Measurements from ENCODE around the gene ULK3. TPM values are rescaled to one million over a fixed set of nuclear protein-coding genes. Genes with fewer than 3 reads are reported as not detected.

ULK3 gene
- total RNA-seq, 4 donors from 2014 or later, result 105 to 330 (median 129) TPM

DNA sequence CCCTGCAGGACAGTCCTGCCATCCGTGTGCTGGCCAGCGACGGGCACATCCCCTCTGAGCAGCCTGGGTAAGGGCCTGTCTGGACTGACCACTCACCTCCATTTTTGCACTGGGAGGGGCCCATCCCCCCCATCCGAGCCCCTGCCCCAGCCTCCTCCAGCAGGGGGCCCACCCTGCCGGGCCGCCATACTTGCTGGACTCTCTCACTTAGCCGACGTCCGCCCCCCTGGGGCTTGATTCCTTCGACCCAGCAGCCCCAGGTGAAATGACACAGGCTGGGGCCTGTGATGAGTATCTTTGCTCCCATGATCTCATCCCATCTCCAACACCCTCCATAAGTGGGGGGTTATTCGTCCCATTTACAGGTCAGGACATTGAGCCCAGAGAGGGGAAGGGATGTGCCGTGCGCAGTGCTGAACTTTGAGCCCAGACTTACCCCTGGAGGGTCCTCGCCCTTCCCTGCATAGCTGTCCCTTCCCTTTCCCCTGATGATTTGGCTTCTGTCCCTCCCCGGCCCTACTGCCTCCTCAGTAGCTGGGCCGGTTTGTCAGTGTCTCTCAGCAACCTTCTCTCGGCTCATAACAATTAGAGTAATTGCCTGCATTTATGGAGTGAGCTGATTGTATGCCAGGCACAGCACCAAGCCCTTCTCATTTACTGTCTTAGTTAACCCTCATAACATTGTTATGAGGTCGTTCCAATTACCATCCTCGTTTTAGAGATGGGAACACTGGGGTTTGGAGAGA, 26.2 kb downstream of the ULK3 start:
- Histone ChIP-seq H3K27ac (peak overlapping the region; percentile 35), H3K27me3 (no peaks in the 10 kb centered on the region), H3K9me3 (no peaks in the 10 kb centered on the region), H3K4me3 (no peak overlapping the region), H3K4me1 (peaks cover 12% of the 10 kb centered on the region), H3K36me3 (no peaks in the 10 kb centered on the region)
- 42% methylated on average over 13 of the region's 19 CpGs for WGBS
- TF ChIP-seq POLR2A (IDR thresholded peaks at IDR 0.05) (no peak), EP300 (IDR thresholded peaks at IDR 0.05) (no peak), POLR2AphosphoS5 (IDR thresholded peaks at IDR 0.05) (no peak)
- TF ChIP-seq, protein P1, sequence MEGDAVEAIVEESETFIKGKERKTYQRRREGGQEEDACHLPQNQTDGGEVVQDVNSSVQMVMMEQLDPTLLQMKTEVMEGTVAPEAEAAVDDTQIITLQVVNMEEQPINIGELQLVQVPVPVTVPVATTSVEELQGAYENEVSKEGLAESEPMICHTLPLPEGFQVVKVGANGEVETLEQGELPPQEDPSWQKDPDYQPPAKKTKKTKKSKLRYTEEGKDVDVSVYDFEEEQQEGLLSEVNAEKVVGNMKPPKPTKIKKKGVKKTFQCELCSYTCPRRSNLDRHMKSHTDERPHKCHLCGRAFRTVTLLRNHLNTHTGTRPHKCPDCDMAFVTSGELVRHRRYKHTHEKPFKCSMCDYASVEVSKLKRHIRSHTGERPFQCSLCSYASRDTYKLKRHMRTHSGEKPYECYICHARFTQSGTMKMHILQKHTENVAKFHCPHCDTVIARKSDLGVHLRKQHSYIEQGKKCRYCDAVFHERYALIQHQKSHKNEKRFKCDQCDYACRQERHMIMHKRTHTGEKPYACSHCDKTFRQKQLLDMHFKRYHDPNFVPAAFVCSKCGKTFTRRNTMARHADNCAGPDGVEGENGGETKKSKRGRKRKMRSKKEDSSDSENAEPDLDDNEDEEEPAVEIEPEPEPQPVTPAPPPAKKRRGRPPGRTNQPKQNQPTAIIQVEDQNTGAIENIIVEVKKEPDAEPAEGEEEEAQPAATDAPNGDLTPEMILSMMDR (IDR thresholded peaks at IDR 0.05), result no peak
- no peak for DNase-seq (ENCODE audit: low spot score in 2 of 2)

GRCh38 chr15:74815961-74816360, 27.0 kb downstream of the ULK3 start:
- TF ChIP-seq POLR2AphosphoS5 (IDR thresholded peaks at IDR 0.05) (no peak), POLR2A (IDR thresholded peaks at IDR 0.05) (no peak), EP300 (IDR thresholded peaks at IDR 0.05) (no peak)
- TF ChIP-seq, protein P1 (IDR thresholded peaks at IDR 0.05), result no peak
- Histone ChIP-seq H3K9me3 (no peaks in the 10 kb centered on the region), H3K4me1 (peaks cover 12% of the 10 kb centered on the region), H3K4me3 (no peak overlapping the region), H3K27ac (no peak overlapping the region), H3K27me3 (no peaks in the 10 kb centered on the region), H3K36me3 (no peaks in the 10 kb centered on the region)
- WGBS, result 85% methylated on average over 15 of the region's 15 CpGs
- no peak for DNase-seq (ENCODE audit: low spot score in 2 of 2)

- Histone ChIP-seq H3K27me3 (no peaks in the 10 kb centered on the region), H3K4me3 (no peak overlapping the region), H3K4me1 (peaks cover 12% of the 10 kb centered on the region), H3K36me3 (no peaks in the 10 kb centered on the region), H3K27ac (no peak overlapping the region), H3K9me3 (no peaks in the 10 kb centered on the region)
- no peak for DNase-seq (ENCODE audit: low spot score in 2 of 2)
- WGBS, result 71% methylated on average over 10 of the region's 10 CpGs
- no peak for TF ChIP-seq EP300 (IDR thresholded peaks at IDR 0.05)
Measured at GRCh38 chr15:74815121-74815934, 27.6 kb downstream of the ULK3 start.

- Histone ChIP-seq H3K4me3 (no peak within 1 kb of the TSS), H3K9me3 (no peaks in the 10 kb centered on the region), H3K27ac (no peak within 1 kb of the TSS), H3K27me3 (no peaks in the 10 kb centered on the region), H3K36me3 (no peaks in the 10 kb centered on the region), H3K4me1 (peaks cover 11% of the 10 kb centered on the region)
- TF ChIP-seq EP300 (IDR thresholded peaks at IDR 0.05) (no peak), POLR2AphosphoS5 (IDR thresholded peaks at IDR 0.05) (no peak), POLR2A (IDR thresholded peaks at IDR 0.05) (no peak)
- TF ChIP-seq, protein P1 (IDR thresholded peaks at IDR 0.05), result no peak
- 64% methylated on average over 10 of the region's 12 CpGs for WGBS
- DNase-seq (ENCODE audit: low spot score in 2 of 2), result no peak
Measured at GRCh38 chr15:74812533-74812932, 30.4 kb downstream of the ULK3 start, which contains the start of gene LMAN1L. TSS of gene LMAN1L (plus strand) at chr15:74812835. CDS start at chr15:74812855, 20 bp downstream.

DNA sequence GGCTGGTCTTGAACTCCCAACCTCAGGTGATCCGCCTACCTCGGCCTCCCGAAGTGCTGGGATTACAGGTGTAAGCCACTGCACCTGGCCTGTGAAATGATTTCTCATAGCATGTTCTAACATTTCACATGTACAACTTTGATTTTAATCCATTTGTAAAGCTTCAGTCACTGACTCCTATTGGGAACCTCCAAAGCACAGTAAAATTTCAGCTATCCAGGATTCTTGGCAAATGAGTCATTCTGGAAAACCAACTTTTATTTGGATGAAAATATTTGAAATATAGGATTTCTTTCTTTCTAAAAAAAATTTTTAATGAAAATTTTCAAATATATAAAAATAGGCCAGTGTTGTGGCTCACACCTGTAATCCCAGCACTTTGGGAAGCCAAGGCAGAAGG, 33.0 kb downstream of the ULK3 start:
- Histone ChIP-seq H3K4me3 (no peak overlapping the region), H3K9me3 (no peaks in the 10 kb centered on the region), H3K36me3 (no peaks in the 10 kb centered on the region), H3K4me1 (no peaks in the 10 kb centered on the region), H3K27me3 (no peaks in the 10 kb centered on the region), H3K27ac (no peak overlapping the region)
- 79% methylated on average over 3 of the region's 3 CpGs for WGBS
- TF ChIP-seq EP300 (IDR thresholded peaks at IDR 0.05) (no peak), POLR2AphosphoS5 (IDR thresholded peaks at IDR 0.05) (no peak), POLR2A (IDR thresholded peaks at IDR 0.05) (no peak)
- TF ChIP-seq, protein P1 (IDR thresholded peaks at IDR 0.05), result no peak
- DNase-seq (ENCODE audit: low spot score in 2 of 2), result no peak
